NCI-H1092 (cell line): ENCODE data around the gene TMED1.
"Not testable (repeated sequence)": the region's sequence is repeated elsewhere in the genome, so short reads cannot be mapped to it uniquely, and the experiment has no call there.

Experiments
- DNase-seq: peaks from one replicate; lab custom pipeline; 2025; lab: John Stamatoyannopoulos, UW

TMED1 gene

DNA sequence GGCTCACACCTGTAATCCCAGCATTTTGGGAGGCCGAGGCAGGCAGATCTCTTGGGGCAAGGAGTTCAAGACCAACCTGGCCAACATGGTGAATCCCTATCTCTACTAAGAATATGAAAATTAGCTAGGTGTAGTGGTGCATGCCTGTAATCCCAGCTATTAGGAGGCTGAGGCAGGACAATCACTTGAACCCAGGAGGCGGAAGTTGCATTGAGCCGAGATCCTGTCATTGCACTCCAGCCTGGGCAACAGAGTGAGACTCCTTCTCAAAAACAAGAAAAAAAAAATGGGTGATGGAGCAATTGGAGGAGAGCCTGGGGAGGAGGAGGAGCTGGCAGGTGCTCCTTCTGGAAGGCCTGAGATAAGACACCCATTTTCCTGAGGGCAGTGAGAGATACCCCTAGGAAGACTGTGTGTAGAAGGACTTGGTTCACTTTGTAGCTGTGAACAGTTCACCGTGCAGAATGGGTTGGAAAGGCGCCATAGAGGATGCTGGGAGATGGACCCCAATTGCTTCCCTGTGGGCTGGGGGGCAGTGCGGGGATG is 26.6 kb upstream of the TMED1 start:
- DNase-seq = no peak

DNA sequence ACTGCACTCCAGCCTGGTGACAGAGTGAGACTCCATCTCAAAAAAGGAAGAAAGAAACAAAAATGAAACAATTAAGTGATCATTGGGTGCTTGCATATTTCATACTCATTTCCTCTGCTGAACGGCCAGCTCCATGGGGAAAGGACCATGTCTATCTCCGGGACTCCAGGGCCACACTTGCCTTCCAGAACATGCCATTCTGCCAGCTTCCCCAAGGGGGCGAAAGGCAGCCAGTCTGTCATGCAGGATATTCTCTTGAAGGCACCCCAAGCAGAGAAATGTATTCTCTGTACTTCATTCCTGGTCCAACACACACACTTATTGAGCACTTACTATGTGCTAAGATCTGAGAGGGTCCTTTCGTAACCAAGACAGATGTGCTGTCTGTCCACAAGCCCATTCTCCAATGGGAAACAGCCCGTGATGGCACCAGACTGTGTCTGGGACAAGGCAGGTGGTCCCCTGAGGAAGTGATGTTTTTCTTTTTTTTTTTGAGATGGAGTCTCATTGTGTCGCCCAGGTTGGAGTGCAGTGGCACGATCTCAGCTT is 25.2 kb upstream of the TMED1 start:
- DNase-seq = no peak

DNA sequence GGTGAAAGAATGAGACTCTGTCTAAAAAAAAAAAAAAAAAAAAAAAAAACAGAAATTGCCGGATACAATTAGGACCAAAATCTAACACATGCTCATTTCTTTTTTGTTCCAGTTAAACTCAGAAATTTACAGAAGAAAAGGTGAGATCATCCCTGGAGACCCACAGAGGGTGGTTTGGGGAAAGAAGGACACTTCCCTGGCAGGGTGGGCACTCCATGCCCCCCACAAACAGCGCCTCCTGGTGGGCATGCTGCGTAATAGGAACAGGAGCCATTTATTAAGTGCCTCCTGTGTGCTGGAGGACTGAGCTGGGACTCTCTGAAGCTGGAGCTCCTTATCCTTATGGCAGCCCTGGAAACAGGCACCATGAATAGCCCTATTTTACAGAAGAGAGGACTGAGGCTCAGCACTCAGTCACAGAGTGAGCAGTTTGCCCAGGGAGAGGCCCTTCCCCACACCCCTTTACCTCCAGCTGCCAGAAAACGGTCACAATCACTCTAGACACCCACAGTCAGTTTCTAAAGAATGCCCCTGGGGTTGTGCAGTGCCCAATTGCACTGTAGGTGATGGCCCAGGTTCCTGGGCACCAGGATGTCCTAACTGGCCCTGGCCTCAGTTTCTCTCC is 22.3 kb upstream of the TMED1 start:
- DNase-seq = no peak

DNA sequence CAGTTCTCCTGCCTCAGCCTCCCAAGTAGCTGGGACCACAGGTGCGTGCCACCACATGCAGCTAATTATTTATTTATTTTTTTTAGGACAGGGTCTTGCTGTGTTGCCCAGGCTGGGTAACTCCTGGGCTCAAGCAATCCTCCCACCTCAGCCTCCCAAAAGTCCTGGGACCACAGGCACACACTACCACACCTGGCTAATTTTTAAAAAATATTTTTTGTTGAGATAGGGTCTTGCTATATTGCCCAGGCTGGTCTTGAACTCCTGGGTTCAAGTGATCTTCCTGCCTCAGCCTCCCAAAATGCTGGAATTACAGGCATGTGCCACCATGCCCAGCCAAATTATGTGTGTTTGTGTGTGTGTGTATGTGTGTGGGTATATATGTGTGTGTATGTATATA is 20.9 kb upstream of the TMED1 start:
- DNase-seq = not testable (repeated sequence)

DNA sequence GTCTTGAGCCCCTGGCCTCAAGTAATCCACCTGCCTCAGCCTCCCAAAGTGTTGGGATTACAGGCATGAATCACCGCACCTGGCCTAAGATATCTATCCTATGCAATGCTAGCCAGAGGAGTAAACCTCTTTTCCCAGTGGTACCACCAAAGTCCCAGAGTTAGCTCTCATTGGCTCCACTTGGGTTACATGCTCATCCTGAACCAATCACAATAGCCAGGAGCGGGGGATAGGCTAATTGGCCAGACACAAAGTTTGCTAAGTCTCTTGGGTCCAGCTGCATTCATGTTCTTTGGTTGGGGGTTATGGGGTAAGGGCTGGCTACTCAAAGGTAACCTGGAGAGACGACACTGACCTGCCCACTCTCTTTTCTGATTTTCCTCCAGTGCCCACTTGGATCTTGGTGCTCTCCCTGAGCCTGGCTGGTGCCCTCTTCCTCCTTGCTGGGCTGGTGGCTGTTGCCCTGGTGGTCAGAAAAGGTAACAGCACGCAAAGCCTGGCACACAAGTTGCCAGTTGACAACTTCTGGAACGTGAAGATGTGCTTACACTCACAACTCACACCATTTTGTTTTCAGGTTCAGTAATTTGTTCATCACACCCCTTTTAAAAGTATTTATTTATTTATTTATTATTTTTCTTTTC is 20.0 kb upstream of the TMED1 start:
- no peak for DNase-seq

DNA sequence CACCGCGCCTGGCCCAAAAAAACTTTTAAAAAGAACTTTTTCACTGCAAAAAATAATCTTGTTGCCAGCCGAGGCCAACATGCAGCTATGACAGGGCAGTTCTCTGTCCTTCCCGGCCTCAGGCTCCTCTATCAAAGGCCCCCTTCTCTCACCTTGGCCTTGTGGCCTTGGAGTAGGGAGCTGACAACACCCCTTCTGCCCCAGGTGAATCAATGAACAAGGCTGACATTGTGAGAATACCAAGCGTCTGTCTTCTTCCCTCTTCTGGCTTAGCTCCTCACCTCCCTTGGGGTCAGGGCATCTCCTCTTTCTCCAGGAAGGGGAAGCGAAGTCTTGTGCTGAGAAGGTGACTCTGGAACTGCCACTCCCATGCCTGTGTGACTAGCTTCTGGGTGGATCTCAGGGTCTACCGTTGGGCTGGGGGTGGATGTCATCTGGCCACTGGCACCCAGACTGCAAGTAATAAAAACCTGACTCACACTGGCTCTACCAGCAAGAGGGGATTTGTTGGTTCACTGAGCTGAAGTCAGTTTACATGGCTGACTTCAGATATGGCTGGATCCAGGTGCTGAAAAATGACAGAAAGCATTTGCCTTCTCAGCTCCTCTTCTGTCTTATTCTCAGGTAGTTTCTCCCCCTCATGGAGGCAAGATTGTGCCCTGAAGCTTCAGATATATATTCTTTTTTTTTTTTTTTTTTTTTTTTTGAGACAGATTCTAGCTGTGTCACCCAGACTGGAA is 18.5 kb upstream of the TMED1 start:
- DNase-seq = no peak

DNA sequence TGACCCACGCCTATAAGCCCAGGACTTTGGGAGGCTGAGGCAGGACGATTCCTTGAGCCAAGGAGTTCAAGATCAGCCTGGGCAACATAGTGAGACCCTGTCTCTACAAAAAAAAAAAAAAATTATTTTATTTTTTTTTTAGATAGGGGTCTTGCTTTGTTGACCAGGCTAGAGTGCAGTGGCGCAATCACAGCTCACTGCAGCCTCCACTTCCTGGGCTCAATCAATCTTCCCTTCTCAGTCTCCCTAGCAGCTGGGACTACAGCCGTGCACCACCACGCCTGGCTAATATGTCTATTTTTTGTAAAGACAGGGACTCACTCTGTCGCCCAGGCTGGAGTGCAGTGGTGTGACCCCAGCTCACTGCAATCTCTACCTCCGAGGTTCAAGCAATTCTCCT is 16.9 kb upstream of the TMED1 start:
- DNase-seq = no peak

DNA sequence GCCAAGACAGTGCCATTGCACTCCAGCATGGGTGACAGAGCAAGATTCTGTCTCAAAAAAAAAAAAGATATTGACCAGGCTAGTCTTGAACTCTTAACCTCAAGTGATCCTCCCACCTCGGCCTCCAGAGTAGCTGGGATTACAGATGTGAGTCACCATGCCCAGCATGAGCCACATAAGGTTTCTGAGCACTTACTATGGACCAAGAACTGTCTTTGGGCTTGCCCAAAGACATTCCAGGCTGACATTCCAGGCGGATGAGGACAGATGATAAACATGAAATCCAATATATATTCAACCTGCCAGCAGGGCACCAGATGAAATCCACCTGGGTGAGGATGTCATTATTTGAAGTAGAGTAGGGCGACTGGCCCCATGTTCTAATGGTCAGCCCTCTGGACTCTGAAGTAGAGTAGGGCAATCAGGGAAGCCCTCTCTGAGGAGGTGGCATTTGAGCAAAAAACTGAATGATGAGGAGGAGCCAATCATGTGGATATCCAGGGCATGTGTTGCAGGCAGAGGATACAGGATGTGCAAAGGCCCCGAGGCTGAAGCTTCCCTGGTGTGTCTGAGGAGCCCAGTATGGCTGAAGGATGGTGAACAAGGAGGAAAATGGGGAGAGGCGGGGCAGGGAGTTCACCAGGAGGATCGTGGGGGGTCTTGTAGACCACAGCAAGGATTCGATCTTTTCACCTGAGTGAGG is 16.2 kb upstream of the TMED1 start:
- DNase-seq = no peak

DNA sequence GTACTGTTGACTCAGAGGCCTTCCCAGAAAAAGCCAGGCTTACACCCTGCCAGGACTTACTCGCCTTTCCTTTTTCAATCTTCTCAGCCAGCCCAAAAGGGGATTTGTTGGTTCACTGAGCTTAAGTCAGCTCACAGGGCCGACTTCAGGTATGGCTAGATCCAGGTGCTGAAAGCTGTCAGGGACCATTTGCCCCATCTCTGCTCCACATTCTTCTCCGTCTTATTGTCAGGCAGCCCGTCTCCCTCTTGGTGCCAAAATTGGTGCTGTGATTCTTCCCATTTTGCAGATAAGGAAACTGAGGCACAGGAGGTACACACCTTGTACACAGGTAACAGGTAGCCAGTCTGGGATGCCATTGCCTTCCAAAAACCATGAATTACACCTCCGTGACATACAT is 14.6 kb upstream of the TMED1 start:
- no peak for DNase-seq

DNA sequence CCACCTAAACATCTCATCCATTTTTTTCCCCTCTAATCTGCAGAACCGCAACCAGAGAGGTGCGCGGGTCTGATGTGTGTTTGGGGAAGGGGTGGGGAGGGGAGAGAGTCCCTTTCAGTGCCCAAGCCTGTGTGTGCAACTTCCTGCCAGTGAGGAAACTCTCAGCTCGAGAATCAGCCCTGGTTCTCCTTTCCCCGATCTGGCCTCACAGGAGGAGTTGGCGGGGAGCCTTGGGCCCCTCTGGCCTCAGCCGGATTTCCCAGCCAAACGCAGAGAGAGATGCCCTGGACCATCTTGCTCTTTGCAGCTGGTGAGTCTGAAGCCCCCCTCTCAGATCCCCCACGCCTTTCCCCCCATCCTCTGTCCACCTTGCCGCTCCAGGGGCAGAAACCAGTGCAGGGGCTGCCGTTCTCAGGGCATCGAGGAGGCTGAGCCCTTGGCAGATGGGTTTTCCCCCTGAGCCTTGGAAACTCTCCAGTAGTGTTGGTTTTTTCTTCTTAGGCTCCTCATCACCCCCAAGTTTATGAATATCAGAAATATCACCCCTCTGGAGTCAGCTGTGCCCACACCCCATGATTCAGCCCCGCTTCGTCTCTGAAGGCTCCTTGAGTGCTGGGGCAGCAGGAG is 12.3 kb upstream of the TMED1 start, which contains the start of gene C19orf38:
C19orf38 (plus strand) TSS at position 186 of the 627 bp plus-strand sequence; CDS start at position 280, 94 bp downstream.
- DNase-seq = no peak

DNA sequence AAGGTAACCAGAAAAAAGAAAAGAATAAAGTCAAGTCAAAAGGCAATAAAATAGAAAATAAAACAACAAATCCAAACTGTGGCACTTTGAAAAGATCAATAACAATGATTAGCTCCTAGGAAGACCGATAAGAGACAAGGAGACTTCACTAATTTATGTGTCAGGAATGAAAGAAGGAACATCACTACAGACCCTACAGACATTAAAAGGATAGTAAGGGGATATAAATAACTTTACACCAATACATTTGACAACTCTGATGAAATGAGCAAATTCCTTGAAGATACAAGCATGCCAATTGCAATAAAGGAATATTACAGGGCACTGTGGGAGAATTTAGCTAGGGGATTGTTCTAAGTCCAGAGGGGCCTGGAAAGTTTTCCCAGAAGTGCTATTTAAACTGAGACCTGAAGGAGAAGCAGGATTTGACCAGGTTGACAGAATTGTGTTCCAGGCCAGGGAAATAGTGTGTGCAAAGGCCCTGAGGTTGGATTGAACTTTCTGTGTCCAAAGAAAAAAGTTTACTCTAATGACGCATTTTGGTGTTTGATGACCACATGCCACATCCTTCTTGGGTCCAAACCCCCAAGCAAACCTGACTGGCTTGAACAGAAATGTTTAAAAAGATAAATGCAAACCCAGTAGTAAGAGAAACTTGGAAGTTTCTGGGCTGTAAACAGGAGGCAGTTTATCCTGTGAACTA is 10.6 kb upstream of the TMED1 start:
- DNase-seq = no peak

DNA sequence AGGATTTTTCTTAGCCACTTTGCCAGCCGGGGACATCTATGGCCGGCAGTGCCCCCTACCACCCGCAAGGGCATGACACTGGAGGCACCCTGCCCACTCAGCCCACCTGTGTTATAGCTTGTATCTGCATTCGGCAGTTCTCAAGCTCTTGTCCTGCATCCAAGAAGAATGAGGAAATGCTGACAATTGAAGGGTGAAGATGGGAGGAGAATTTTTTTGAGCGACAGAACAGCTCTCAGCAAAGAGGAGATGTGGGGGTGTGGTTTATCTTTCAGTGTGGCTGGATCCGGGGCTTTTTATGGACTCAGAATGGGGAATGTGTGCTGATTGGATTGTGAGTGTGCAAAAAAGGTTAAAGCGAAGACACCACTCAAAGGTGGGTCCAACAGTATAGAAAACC is 6.8 kb upstream of the TMED1 start:
- no peak for DNase-seq

DNA sequence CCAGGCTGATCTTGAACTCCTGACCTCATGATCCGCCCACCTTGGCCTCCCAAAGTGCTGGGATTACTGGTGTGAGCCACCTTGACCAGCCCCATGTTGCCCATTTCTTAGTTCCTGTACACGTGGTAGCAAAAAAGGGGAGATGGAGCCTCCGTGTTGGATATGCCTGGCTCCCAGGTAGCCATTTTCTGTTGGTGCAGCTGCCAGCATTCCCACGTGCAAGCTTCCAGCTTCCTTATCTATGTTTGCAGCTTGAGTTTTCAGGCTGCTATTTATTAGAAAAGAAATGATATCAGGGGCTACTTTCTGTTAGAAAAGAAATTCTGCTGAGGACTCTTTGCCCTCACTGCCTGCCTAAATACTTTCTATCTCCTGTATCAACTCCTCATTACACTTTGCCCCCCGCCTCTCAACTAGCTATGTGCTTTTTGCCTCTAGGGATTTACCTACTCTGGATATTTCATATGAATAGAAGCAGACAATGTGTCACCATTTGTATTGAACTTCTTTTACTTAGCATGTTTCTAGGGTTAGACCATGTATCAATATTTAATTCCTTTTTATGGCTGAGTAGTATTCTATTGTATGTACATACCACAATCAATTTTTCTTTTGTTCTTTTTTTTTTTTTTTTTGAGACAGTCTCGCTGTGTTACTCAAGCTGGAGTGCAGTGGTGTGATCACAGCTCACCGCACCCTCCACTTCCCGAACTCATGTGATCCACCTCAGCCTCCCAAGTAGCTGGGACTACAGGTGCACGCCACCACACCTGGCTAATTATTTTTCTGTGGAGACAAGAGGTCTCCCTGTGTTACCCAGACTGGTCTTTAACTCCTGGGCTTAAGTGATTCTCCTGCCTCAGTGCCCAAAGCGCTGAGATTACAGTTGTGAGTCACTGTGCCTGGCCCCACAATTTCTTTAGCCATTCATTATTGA is 3.4 kb upstream of the TMED1 start:
- no peak for DNase-seq

DNA sequence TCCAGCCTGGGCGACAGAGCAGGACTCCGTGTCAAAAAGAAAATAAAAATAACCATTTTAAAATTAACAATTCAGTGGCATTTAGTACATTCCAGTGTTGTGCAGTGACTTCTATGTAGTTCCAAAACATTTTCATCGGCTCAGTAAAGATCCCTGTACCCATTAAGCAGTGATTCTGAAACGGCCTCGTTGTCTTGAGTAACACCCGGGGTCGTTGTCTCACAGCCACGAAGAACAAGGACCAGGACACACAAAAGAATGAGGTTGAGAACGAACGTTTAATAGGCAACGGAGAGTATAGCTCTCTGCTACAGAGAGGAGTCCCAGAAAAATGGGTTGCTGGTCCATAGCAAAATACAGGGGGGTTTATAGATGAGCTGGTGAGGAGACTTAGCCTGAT is 2.4 kb upstream of the TMED1 start:
- no peak for DNase-seq

DNA sequence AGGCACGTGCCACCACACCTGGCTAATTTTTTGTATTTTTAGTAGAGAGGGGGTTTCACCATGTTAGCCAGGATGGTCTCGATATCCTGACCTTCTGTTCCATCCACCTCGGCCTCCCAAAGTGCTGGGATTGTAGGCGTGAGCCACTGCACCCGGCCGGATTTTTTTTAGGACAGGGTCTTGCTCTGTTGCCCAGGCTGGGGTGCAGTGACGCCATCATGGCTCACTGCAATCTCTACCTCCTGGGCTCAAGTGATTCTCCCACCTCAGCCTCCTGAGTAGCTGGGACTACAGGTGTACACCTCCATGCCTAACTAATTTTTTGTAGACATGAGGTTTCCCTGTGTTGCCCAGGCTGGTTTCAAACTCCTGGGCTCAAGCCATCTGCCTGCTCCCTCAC is 1.6 kb upstream of the TMED1 start:
- not testable (repeated sequence) for DNase-seq

DNA sequence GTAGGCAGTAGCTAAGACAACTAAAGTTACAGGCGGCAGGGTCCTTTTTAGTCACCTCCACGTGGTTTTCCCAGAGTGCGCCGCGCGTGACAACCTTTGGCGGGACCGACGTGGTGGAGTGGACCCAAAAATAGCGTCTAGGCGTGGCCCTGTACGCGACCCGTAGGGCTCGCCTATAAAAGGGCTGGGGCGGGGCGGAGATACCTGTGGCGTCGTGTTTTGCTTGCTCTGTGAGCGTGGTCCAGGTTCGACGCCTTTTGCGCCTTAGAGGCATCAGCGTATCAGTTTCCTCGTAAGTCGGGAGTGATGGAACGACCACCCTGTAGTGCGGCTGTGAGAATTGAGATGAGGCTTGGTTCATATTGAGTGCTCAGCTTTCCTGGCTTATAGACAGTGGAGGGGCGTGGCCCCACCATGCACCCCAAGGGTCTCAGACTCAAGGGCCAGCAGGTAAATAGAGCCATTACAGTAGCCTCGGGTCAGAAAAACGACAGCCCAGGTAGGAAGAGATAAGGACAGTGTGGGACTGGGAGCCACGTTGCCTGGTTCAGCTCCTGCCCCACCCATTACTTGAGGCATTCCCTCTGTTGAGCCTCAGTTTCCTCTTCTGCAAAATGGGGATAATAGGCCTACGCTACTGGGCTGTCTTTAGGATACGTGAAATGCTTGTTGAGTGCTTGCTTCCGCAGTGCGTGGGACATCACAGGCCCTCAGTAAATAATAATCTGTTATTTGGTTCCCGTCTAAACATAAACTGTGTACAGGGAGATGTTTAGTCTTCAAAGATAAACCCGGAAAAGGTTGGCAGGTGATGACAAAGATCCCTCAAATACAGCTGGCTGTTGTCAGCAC is 693 bp upstream of the TMED1 start:
- peak; percentile 87 for DNase-seq

DNA sequence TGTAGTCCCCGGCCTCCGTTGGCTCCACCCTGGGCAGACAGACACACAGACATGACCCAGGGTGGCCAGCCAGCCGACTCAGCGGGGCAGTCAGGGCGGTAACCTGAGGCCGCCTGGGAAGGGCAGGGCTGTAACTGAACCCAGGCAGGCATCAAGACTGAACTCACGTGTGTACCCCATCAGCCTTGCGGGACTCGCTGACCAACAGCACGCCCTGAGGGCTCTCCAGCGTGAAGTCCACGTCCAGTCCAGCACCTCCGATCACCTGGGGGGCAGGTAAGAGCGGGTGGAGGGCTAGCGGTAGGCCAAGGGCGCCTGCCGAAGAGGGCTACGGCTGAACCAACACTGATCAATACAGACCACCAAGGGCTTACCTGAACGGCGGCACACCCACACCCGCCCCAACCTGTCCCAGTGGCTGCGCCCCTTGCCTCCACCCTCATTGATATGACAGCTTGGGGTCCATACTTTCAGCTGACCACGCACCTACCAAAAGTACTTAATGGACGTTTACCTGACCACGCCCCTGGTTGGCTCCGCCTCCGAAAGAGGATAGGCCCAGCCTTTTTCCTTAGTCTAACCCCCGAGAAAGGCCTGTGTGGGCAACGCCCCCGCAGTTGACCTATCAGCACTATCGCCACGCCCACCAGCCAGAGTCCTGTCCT is 791 bp downstream of the TMED1 start:
- no peak for DNase-seq

DNA sequence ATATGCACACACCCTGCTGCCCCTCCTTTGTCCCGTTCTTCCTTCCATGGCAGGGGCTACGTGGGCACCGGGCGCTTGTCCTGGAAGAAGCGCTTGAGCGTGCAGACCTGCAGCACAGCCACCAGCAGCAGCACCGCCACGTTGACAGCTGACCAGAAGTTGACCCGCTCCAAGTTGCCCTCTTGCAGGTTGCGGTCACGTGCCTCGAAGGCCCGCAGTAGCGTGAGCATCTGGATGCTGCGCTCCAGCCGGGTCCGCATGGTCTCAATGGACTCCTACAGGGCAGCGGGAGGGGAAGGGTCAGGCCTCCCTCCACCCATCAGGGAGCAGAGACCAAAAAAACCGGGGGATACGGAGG is 3.1 kb downstream of the TMED1 start:
- DNase-seq = no peak
